Neural progenitor cell (in vitro differentiated cells): Measurements from ENCODE around the gene GALNT13. TPM values are rescaled to one million over a fixed set of nuclear protein-coding genes. Genes with fewer than 3 reads are reported as not detected.

ENCODE experiments used
- DNase-seq: peaks from one replicate; pipeline ENCODE4 v3.0.0-alpha.2; 2016; ENCODE audit warnings: low spot score
- H2AFZ ChIP-seq: fragments of 200-600 bp; sonication (generic); replicated peaks from 2 replicates; pipeline ENCODE4 v1.6.1; 2016; ENCODE audit warnings: antibody characterized with exemption
- H3F3A ChIP-seq: fragments of 200-600 bp; sonication (generic); 2 replicates; pipeline ENCODE4 v1.6.1; 2016; ENCODE audit warnings: antibody characterized with exemption, low read depth
- H3K27ac ChIP-seq: fragments of 200-600 bp; sonication (generic); 2 replicates; pipeline ENCODE4 v1.5.1; 2016; ENCODE audit warnings: mild to moderate bottlenecking
- H3K27me3 ChIP-seq: fragments of 200-600 bp; sonication (generic); 2 replicates; pipeline ENCODE4 v1.6.1; 2016; ENCODE audit warnings: mild to moderate bottlenecking, moderate library complexity
- H3K36me3 ChIP-seq: fragments of 200-600 bp; sonication (generic); 2 replicates; pipeline ENCODE4 v1.5.1; 2016
- H3K4me1 ChIP-seq: fragments of 200-600 bp; sonication (generic); 2 replicates; pipeline ENCODE4 v1.6.1; 2016; ENCODE audit warnings: mixed run types
- H3K4me2 ChIP-seq: fragments of 200-600 bp; sonication (generic); 2 replicates; pipeline ENCODE4 v1.6.1; 2016
- H3K4me3 ChIP-seq: fragments of 200-600 bp; sonication (generic); 2 replicates; pipeline ENCODE4 v1.5.1; 2016
- H3K79me2 ChIP-seq: fragments of 200-600 bp; sonication (generic); 2 replicates; pipeline ENCODE4 v1.6.1; 2016; ENCODE audit warnings: low read depth
- H3K9ac ChIP-seq: fragments of 200-600 bp; sonication (generic); 2 replicates; pipeline ENCODE4 v1.6.1; 2016
- H3K9me3 ChIP-seq: fragments of 200-600 bp; sonication (generic); 2 replicates; pipeline ENCODE4 v1.5.1; 2016; ENCODE audit warnings: low read depth
- H4K20me1 ChIP-seq: fragments of 200-600 bp; sonication (generic); 2 replicates; pipeline ENCODE4 v1.6.1; 2016; ENCODE audit warnings: low read depth
- H3K27ac Mint-ChIP-seq: 3 replicates; pipeline ENCODE4 v1.8.0; 2021; ENCODE audit warnings: mixed read lengths
- H3K27me3 Mint-ChIP-seq: 2 replicates; pipeline ENCODE4 v1.8.0; 2022; ENCODE audit warnings: low read depth, mild to moderate bottlenecking, inconsistent platforms, moderate library complexity, mixed read lengths; ENCODE audit not compliant: insufficient read depth
- H3K36me3 Mint-ChIP-seq: 3 replicates; pipeline ENCODE4 v1.8.0; 2021; ENCODE audit warnings: mixed read lengths
- H3K4me1 Mint-ChIP-seq: 3 replicates; pipeline ENCODE4 v1.8.0; 2021; ENCODE audit warnings: mixed read lengths
- H3K4me3 Mint-ChIP-seq: 3 replicates; pipeline ENCODE4 v1.8.0; 2021; ENCODE audit warnings: mild to moderate bottlenecking, moderate library complexity, mixed read lengths
- H3K9me3 Mint-ChIP-seq: 3 replicates; pipeline ENCODE4 v1.8.0; 2020; ENCODE audit warnings: mixed read lengths
- EZH2 ChIP-seq: fragments of 200-600 bp; sonication (generic); IDR thresholded peaks from 2 replicates; pipeline ENCODE4 v1.6.1; 2017; ENCODE audit warnings: antibody characterized with exemption, mild to moderate bottlenecking, moderate library complexity
- EZH2phosphoT487 ChIP-seq: fragments of 200-600 bp; sonication (generic); IDR thresholded peaks from 2 replicates; pipeline ENCODE4 v1.6.1; 2017; ENCODE audit warnings: antibody characterized with exemption
- total RNA-seq: library from RNA; depleted of rRNA; stranded (reverse); fragments of >200 nt; gene quantifications from 2 replicates; pipeline ENCODE4 v1.2.3, GENCODE V29; 2015; ENCODE audit warnings: low replicate concordance
- TF ChIP-seq, protein P1 (sequence below): fragments of 200-600 bp; sonication (generic); IDR thresholded peaks from 2 replicates; pipeline ENCODE4 v1.5.1; 2017; ENCODE audit warnings: antibody characterized with exemption, mild to moderate bottlenecking

GALNT13 gene
- total RNA-seq, 1 donor from 2014 or later: 5.9 TPM

DNA sequence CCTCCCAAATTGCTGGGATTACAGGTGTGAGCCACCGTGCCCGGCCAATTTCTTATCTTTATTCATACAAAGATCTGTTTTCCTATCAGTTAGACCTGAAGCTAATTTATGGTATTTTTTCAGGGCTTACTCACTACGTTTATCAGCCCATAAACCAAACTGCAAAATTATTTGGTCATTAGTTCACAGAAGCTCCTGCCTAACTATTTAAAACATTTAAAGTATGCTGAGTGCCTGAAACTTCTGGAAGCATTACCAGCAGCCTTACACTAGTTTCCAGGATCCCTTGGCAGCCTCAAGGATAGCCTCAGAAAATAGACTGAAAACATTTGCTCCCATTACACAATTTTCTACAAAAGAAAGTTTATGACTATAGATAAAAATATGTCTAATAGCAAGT lies 68.8 kb downstream of the GALNT13 start:
- Mint-ChIP-seq H3K4me1 (no peaks in the 10 kb centered on the region), H3K27ac (no peak overlapping the region), H3K4me3 (no peak overlapping the region), H3K36me3 (peaks cover 2% of the 10 kb centered on the region), H3K27me3 (no peaks in the 10 kb centered on the region), H3K9me3 (no peaks in the 10 kb centered on the region)
- Histone ChIP-seq H3K9me3 (no peaks in the 10 kb centered on the region), H3K4me1 (no peaks in the 10 kb centered on the region), H3K79me2 (no peaks in the 10 kb centered on the region), H2AFZ (no peak overlapping the region), H3K27ac (no peak overlapping the region), H3K4me2 (no peak overlapping the region), H3K9ac (no peak overlapping the region), H3K4me3 (no peak overlapping the region), H3K27me3 (no peaks in the 10 kb centered on the region), H4K20me1 (no peaks in the 10 kb centered on the region), H3K36me3 (no peaks in the 10 kb centered on the region), H3F3A (no peaks in the 10 kb centered on the region)
- no peak for DNase-seq
- no peak for TF ChIP-seq EZH2
- TF ChIP-seq, protein P1, sequence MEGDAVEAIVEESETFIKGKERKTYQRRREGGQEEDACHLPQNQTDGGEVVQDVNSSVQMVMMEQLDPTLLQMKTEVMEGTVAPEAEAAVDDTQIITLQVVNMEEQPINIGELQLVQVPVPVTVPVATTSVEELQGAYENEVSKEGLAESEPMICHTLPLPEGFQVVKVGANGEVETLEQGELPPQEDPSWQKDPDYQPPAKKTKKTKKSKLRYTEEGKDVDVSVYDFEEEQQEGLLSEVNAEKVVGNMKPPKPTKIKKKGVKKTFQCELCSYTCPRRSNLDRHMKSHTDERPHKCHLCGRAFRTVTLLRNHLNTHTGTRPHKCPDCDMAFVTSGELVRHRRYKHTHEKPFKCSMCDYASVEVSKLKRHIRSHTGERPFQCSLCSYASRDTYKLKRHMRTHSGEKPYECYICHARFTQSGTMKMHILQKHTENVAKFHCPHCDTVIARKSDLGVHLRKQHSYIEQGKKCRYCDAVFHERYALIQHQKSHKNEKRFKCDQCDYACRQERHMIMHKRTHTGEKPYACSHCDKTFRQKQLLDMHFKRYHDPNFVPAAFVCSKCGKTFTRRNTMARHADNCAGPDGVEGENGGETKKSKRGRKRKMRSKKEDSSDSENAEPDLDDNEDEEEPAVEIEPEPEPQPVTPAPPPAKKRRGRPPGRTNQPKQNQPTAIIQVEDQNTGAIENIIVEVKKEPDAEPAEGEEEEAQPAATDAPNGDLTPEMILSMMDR: no peak
- no peak for TF ChIP-seq EZH2phosphoT487

DNA sequence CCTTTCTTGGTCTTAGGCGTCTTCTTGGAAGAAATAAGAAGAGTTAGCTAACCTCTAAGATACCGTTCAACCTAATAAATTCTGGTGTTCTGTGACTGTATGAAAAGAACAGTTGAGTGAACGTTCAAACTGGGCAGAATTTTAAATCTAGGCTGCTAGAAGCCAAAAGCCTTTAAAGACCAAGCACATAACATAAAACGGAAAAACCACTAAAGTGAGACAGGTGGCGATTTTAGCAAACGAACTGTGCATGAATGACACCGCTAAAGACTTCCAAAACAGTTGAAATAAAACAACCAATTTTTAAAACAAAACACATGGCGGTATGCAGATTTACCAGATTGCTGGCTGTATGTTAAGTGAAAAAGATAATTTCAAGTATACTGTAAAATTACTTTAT lies 73.1 kb downstream of the GALNT13 start:
- no peaks in the 10 kb centered on the region for H3K79me2 ChIP-seq

DNA sequence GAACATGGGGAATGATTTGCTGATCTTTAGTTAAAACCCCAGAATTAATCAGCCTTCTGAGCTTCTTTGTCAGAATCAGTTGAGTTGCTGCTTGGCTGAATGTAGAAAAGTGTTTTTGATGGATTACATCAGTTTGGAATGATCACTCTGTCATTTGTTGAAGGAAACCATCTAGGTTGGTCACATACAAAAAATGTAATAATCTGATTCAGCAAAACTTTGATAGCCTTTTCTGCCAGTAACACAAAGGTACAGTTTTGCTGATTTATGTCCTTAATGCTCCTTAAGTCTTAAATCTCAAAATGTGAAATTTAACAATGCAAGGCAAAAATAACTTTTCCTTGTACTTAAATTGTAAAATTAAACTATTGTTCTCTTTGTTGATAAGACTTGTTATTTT lies 74.3 kb downstream of the GALNT13 start:
- no peaks in the 10 kb centered on the region for H3F3A ChIP-seq
- no peak overlapping the region for H3K9ac ChIP-seq
- no peak overlapping the region for H3K4me2 ChIP-seq
- no peaks in the 10 kb centered on the region for H3K4me1 Mint-ChIP-seq
- no peaks in the 10 kb centered on the region for H4K20me1 ChIP-seq
- H3K27ac Mint-ChIP-seq: no peak overlapping the region
- H3K36me3 ChIP-seq: no peaks in the 10 kb centered on the region
- no peaks in the 10 kb centered on the region for H3K4me1 ChIP-seq
- TF ChIP-seq EZH2phosphoT487 (no peak), EZH2 (no peak)
- TF ChIP-seq, protein P1: no peak
- peaks cover 2% of the 10 kb centered on the region for H3K36me3 Mint-ChIP-seq
- H3K9me3 Mint-ChIP-seq: peaks cover 7% of the 10 kb centered on the region
- no peaks in the 10 kb centered on the region for H3K79me2 ChIP-seq
- no peaks in the 10 kb centered on the region for H3K27me3 Mint-ChIP-seq
- H3K4me3 Mint-ChIP-seq: no peak overlapping the region
- no peaks in the 10 kb centered on the region for H3K9me3 ChIP-seq
- no peaks in the 10 kb centered on the region for H3K27me3 ChIP-seq
- H2AFZ ChIP-seq: no peak overlapping the region
- DNase-seq: no peak
- no peak overlapping the region for H3K27ac ChIP-seq
- H3K4me3 ChIP-seq: no peak overlapping the region

More for the DNA sequence above, 73.1 kb downstream of the GALNT13 start:
- Mint-ChIP-seq H3K36me3 (peaks cover 2% of the 10 kb centered on the region), H3K27me3 (no peaks in the 10 kb centered on the region), H3K4me1 (no peaks in the 10 kb centered on the region), H3K9me3 (peaks cover 7% of the 10 kb centered on the region), H3K27ac (no peak overlapping the region), H3K4me3 (no peak overlapping the region)
- Histone ChIP-seq H3K27me3 (no peaks in the 10 kb centered on the region), H3K36me3 (no peaks in the 10 kb centered on the region), H3K27ac (no peak overlapping the region), H4K20me1 (no peaks in the 10 kb centered on the region), H3F3A (no peaks in the 10 kb centered on the region), H3K4me2 (no peak overlapping the region), H3K9ac (no peak overlapping the region), H3K4me1 (no peaks in the 10 kb centered on the region), H2AFZ (no peak overlapping the region), H3K4me3 (no peak overlapping the region), H3K9me3 (no peaks in the 10 kb centered on the region)
- DNase-seq: no peak
- TF ChIP-seq EZH2phosphoT487 (no peak), EZH2 (no peak)
- TF ChIP-seq, protein P1: no peak
